Measurements from ENCODE around the gene WNT2B. TPM values are rescaled to one million over a fixed set of nuclear protein-coding genes. Genes with fewer than 3 reads are reported as not detected.

Gene WNT2B
- total and polyA plus RNA-seq, 10 of the 15 experiments (the other 5 are each of a cell fraction or from before 2014, with no cell fraction given): 0.02 to 1.1 (median 0.14) TPM

GRCh38 chr1:112466078-112466660, 42.6 kb upstream of the WNT2B start (continued):
- TF ChIP-seq POLR2AphosphoS5 (IDR thresholded peaks at IDR 0.05; ENCODE audit: low read length) (no peak; the same call in 1 of the 2 replicates), NFXL1 (IDR thresholded peaks at IDR 0.05; ENCODE audit: borderline replicate concordance) (no peak), SUZ12 (IDR thresholded peaks at IDR 0.05; ENCODE audit: unreplicated experiment) (no peak), HDGF (IDR thresholded peaks at IDR 0.05) (peak; percentile 68), ATF7 (IDR thresholded peaks at IDR 0.05; ENCODE audit: low read depth) (peak; percentile 87), IRF4 (IDR thresholded peaks at IDR 0.05; ENCODE audit: low read depth, low read length) (peak; percentile 89), CREM (IDR thresholded peaks at IDR 0.05; ENCODE audit: low read depth) (peak; percentile 74), BHLHE40 (IDR thresholded peaks at IDR 0.05; ENCODE audit: borderline replicate concordance in 1 of 2, low read depth in 2 of 2, low read length in 1 of 2) (peak; percentile 81 to 92), CHD4 (IDR thresholded peaks at IDR 0.05) (no peak), MAX (IDR thresholded peaks at IDR 0.05; ENCODE audit: low read depth, low read length) (peak; percentile 90), ELK1 (IDR thresholded peaks at IDR 0.05; ENCODE audit: low read depth, low read length) (peak; percentile 40; the same call in 1 of the 2 replicates), SREBF2 (IDR thresholded peaks at IDR 0.05; ENCODE audit: low read length) (no peak), CREB1 (IDR thresholded peaks at IDR 0.05; ENCODE audit: low read depth) (peak; percentile 45; the same call in 1 of the 2 replicates), CBX3 (IDR thresholded peaks at IDR 0.05; ENCODE audit: borderline replicate concordance, low read depth) (no peak), RUNX3 (IDR thresholded peaks at IDR 0.05; ENCODE audit: low read length) (peak; percentile 72), YY1 (IDR thresholded peaks at IDR 0.05; ENCODE audit: low read depth, low read length) (peak; percentile 83), ATF2 (IDR thresholded peaks at IDR 0.05; ENCODE audit: low read length) (peak; percentile 70), MEF2A (IDR thresholded peaks at IDR 0.05; ENCODE audit: insufficient read depth, low read depth, low read length) (0 out of 2 replicates have a peak, but pooled peaks have one; percentile 58), SIN3A (IDR thresholded peaks at IDR 0.05; ENCODE audit: low read depth, low read length) (peak; percentile 66; the same call in 1 of the 2 replicates), CHD2 (IDR thresholded peaks at IDR 0.05; ENCODE audit: borderline replicate concordance, low read depth, low read length) (peak; percentile 60), SMC3 (IDR thresholded peaks at IDR 0.05; ENCODE audit: borderline replicate concordance, low read length) (peak; percentile 86), STAT1 (conservative IDR thresholded peaks at IDR 0.05) (no peak), RELB (IDR thresholded peaks at IDR 0.05; ENCODE audit: low read depth) (peak; percentile 91), IRF3 (IDR thresholded peaks at IDR 0.05) (peak; percentile 34; the same call in 1 of the 2 replicates), NKRF (conservative IDR thresholded peaks at IDR 0.05) (peak; percentile 45; the same call in 1 of the 2 replicates)
